Naive B cell (primary cell): Measurements from ENCODE around the gene SZRD1. TPM values are rescaled to one million over a fixed set of nuclear protein-coding genes. Genes with fewer than 3 reads are reported as not detected.

Source experiments
- ATAC-seq, 2 donors: fragments of 150-1000 bp; cut with Tn5 transposase; 2 replicates each; pipeline ENCODE4 v1.10.0; 2021; ENCODE audit warnings: low read depth in 2 of 2, mild to moderate bottlenecking in 2 of 2, moderate library complexity in 2 of 2
- DNase-seq: peaks from one replicate; pipeline ENCODE4 v3.0.0; 2022
- H3K27ac Mint-ChIP-seq, 6 donors: one replicate each; pipeline ENCODE4 v1.8.0; 2020 to 2022; ENCODE audit warnings: mild to moderate bottlenecking in 6 of 6, mixed read lengths in 6 of 6, moderate library complexity in 5 of 6, inconsistent platforms in 2 of 6
- H3K27me3 Mint-ChIP-seq, 3 donors: one replicate each; pipeline ENCODE4 v1.8.0; 2021 to 2022; ENCODE audit warnings: mixed read lengths in 3 of 3, mild to moderate bottlenecking in 1 of 3
- H3K36me3 Mint-ChIP-seq, 2 donors: one replicate each; pipeline ENCODE4 v1.8.0; 2020 to 2022; ENCODE audit warnings: mixed read lengths in 2 of 2, inconsistent platforms in 1 of 2, mild to moderate bottlenecking in 1 of 2
- H3K4me1 Mint-ChIP-seq, 3 donors: one replicate each; pipeline ENCODE4 v1.8.0; 2020 to 2022; ENCODE audit warnings: mixed read lengths in 3 of 3, inconsistent platforms in 1 of 3, mild to moderate bottlenecking in 1 of 3, moderate library complexity in 1 of 3
- H3K4me3 Mint-ChIP-seq, 8 donors: one replicate each; pipeline ENCODE4 v1.8.0; 2020 to 2022; ENCODE audit warnings: mild to moderate bottlenecking in 8 of 8, mixed read lengths in 8 of 8, moderate library complexity in 8 of 8, inconsistent platforms in 2 of 8
- H3K9me3 Mint-ChIP-seq, 7 donors: one replicate each; pipeline ENCODE4 v1.8.0; 2020 to 2022; ENCODE audit warnings: mixed read lengths in 7 of 7, mild to moderate bottlenecking in 5 of 7, inconsistent platforms in 2 of 7, moderate library complexity in 1 of 7
- polyA plus RNA-seq, 6 donors: library from polyadenylated mRNA; unstranded; fragments of 300-500 nt; fragmentation: Illumina TruSeq; gene quantifications; one replicate each; pipeline ENCODE4 v1.2.3, GENCODE V29; 2021; ENCODE audit warnings: low read depth in 6 of 6

Gene SZRD1
- polyA plus RNA-seq, 6 donors from 2014 or later, result 41.1 to 59.6 (median 50.9) TPM

DNA sequence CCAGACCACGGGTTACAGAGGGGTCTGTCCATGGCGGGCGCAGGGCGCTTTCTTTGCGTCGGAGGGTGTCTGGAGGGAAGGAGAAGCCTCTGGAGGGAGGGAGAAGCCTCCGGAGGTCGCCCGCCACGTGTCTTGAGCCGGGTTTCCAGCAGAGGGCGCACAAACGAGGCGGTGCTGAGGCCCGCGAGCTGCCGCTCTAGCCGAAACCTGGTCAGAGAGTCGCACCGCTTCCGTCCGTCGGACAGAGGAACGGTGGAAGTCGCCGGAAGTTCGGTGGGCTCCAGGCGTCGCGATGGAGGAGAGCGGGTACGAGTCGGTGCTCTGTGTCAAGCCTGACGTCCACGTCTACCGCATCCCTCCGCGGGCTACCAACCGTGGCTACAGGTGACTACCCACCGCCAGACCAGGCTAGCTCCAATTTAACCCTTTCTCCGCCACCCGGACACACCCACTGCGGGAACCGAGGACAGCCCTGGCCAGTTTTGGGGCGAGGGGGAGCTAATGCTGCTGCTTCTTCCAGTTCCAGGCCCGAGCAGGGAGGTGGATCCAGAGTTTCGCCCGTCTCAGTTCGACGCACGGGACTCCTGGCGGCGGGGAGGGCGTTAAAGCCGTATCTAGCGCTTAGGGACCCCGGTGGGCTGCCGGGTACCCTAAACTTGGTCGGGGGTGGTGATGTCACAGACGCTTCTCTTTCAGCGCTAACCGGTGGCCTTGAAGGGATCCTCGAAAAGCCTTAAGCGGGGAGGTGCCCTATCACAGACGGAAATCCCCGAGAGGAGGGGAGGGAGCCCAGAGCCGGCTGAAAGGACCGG is 73.6 kb downstream of the SZRD1 start, which contains the start of gene NECAP2:
Gene NECAP2, plus strand, starts transcription at position 255 of the 812 bp plus-strand sequence. Its CDS starts 38 bp downstream, at position 293.
- Mint-ChIP-seq H3K4me3 (peak within 1 kb of the TSS; percentile 88 to 99 (median 94)), H3K27ac (peak within 1 kb of the TSS; percentile 95 to 98 (median 97)), H3K27me3 (no peaks in the 10 kb centered on the region), H3K4me1 (peaks cover 21 to 41% (median 35%) of the 10 kb centered on the region in 3 donors), H3K36me3 (peaks cover 7 to 8% of the 10 kb centered on the region in 2 donors), H3K9me3 (no peaks in the 10 kb centered on the region)
- DNase-seq, result peak; percentile 89
- ATAC-seq, result peak; percentile 87

DNA sequence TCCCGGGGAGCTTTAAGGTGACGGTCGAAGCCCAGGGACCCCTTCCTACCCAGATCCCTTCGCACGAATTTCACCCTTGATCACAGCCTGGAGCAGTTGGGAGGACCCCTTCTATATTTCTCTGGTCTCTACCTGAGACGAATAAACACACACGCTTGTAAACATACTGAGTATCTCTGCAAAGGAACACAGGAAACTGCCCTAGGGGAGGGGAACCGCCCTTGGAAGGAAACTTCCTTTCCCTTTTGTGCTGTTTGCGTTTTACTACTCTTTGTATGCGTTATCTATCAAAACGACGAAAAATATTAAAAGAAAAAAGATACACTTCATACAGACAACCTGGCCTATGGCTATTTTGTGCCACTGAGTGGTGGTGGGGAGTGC is 74.2 kb downstream of the SZRD1 start:
- H3K9me3 Mint-ChIP-seq, result no peaks in the 10 kb centered on the region
- peak overlapping the region; percentile 95 to 98 (median 97) for H3K27ac Mint-ChIP-seq
- peak overlapping the region; percentile 88 to 99 (median 94) for H3K4me3 Mint-ChIP-seq
- H3K27me3 Mint-ChIP-seq, result no peaks in the 10 kb centered on the region
- H3K4me1 Mint-ChIP-seq, result peaks cover 21 to 41% (median 35%) of the 10 kb centered on the region in 3 donors
- peaks cover 7 to 8% of the 10 kb centered on the region in 2 donors for H3K36me3 Mint-ChIP-seq
- DNase-seq (no peak), ATAC-seq (peak; percentile 9 to 21)

DNA sequence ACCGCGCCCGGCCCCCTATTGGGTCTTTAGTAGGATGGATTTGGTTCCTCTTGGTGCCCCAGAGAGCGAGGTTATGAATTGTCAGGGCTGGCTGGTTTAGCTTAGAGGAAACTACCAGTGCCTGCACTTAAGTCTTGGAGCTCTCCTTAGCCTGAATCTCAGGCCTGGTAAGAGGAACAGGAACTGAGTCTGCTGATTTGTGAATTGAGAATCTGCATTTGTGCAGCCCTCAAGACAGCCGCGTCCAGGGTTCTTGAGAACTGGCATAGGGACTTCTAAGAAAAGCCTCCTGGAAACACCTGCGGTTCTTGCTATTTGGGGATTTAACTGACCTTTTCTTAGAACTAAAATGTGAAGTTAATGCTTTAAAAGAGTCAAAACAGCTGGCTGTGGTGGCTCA is 75.2 kb downstream of the SZRD1 start:
- Mint-ChIP-seq H3K27me3 (no peaks in the 10 kb centered on the region), H3K4me1 (peaks cover 22 to 41% (median 35%) of the 10 kb centered on the region in 3 donors), H3K27ac (peak overlapping the region in 4 of 6 donors; percentile 54 to 97 (median 90)), H3K9me3 (no peaks in the 10 kb centered on the region), H3K4me3 (peak overlapping the region; percentile 66 to 99 (median 93)), H3K36me3 (peaks cover 7 to 8% of the 10 kb centered on the region in 2 donors)
- no peak for ATAC-seq
- no peak for DNase-seq

DNA sequence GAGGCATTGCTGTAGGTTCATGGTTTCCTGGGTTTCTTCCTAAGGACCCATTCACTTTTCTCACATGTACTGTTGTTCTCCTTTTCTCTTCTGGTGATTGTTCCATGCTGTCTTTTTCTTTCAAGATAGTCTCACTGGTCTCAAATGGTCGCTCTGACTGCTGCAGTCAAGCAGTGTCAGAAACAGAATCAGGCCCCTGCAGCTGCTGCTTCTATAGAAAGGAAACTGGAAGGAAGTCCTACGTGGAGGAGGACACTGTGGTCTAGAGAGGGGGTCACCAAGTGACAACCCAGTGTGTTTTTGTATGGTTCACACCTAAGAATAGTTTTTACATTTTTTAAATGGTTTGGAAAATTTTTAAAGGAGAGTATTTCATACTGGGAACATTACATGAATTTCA is 75.9 kb downstream of the SZRD1 start:
- peaks cover 7 to 8% of the 10 kb centered on the region in 2 donors for H3K36me3 Mint-ChIP-seq

DNA sequence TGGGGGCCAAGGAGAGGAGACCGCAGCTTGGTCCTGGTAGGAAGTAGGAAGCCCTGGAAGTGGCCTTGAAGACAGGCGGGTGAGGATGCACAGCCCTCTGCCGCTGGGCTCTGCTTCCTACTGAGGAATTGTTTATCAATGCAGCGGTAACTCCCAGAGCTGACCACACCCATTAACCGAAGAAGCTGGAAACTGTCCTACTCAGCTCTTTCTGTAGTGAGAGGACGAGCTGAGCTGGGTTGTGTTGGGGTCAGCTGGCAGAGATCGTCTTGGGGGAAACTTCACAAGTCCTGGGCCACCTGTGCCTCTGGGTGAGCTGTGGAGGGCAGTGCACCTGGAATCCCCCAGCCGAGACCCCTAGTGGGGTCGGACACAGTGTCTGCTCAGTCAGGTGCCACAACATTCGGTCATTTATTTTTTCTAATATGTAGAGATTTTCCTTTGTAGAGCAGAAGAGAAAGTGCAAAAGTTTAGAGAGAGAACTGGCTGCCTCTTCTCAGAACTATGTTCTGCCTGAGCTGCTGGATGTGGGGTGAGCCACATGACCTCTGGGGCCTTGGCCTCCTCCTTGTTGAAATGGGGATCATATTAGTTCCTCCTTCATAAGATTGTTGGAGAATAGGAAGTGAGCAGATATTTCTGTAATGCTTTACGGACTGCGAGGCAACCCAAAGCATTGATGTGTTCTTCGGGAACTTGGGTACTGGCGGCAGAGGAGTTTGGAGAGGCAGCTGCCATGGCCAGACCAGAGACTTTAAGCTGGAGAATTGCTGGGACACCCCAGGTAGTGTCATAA is 77.1 kb downstream of the SZRD1 start:
- Mint-ChIP-seq H3K36me3 (peaks cover 9 to 19% of the 10 kb centered on the region in 2 donors), H3K27me3 (no peaks in the 10 kb centered on the region), H3K9me3 (no peaks in the 10 kb centered on the region), H3K27ac (peak overlapping the region in 1 of 6 donors; percentile 72), H3K4me1 (peaks cover 31 to 43% (median 41%) of the 10 kb centered on the region in 3 donors), H3K4me3 (peak overlapping the region in 3 of 8 donors; percentile 41 to 52 (median 45))
- no peak for DNase-seq
- no peak for ATAC-seq

More for the DNA sequence above, 75.9 kb downstream of the SZRD1 start:
- Mint-ChIP-seq H3K4me3 (peak overlapping the region in 4 of 8 donors; percentile 9 to 88 (median 38)), H3K4me1 (peaks cover 24 to 41% (median 35%) of the 10 kb centered on the region in 3 donors), H3K27me3 (no peaks in the 10 kb centered on the region), H3K9me3 (no peaks in the 10 kb centered on the region), H3K27ac (peak overlapping the region in 3 of 6 donors; percentile 68 to 95 (median 88))
- no peak for ATAC-seq
- DNase-seq, result no peak

DNA sequence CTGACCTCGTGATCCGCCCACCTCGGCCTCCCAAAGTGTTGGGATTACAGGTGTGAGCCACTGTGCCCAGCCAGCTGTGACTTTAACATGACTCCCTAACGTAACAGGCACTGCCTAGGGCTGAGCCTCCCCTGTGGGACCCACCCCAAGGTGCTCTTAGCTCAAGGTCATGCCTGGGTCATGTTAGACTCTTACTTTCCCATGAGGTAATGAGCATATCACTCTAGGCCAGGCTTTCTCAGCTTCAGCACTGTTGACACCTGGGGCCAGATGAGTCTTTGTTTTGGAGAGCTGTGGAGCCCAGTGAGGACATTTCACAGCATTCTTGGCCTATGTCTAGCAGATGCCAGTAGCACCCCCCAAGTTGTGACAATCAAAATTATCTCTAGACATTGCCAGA is 78.0 kb downstream of the SZRD1 start:
- H3K4me3 Mint-ChIP-seq, result peak overlapping the region in 1 of 8 donors; percentile 45
- no peak for ATAC-seq
- H3K36me3 Mint-ChIP-seq, result peaks cover 16 to 25% of the 10 kb centered on the region in 2 donors
- peaks cover 37 to 49% (median 37%) of the 10 kb centered on the region in 3 donors for H3K4me1 Mint-ChIP-seq
- peak overlapping the region in 1 of 6 donors; percentile 47 for H3K27ac Mint-ChIP-seq
- no peaks in the 10 kb centered on the region for H3K9me3 Mint-ChIP-seq
- DNase-seq, result no peak
- no peaks in the 10 kb centered on the region for H3K27me3 Mint-ChIP-seq

DNA sequence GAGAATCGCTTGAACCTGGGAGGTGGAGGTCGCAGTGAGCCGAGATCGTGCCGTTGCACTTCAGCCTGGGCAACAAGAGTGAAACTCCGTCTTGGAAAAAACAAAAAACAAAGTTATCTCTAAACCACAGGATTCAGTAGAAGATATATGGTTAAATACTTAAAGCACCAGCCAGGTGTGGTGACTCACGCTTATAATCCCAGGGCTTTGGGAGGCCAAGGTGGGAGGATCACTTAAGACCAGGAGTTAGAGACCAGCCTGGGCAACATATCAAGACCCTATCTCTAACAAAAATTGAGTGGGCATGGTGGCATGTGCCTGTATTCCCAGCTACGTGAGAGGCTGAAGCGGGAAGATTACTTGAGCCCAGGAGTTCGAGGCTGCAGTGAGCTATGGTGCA is 79.1 kb downstream of the SZRD1 start:
- Mint-ChIP-seq H3K4me3 (no peak overlapping the region), H3K27ac (peak overlapping the region in 1 of 6 donors; percentile 7), H3K4me1 (peaks cover 30 to 42% (median 33%) of the 10 kb centered on the region in 3 donors), H3K9me3 (no peaks in the 10 kb centered on the region), H3K27me3 (no peaks in the 10 kb centered on the region), H3K36me3 (peaks cover 18 to 25% of the 10 kb centered on the region in 2 donors)
- no peak for ATAC-seq
- no peak for DNase-seq

DNA sequence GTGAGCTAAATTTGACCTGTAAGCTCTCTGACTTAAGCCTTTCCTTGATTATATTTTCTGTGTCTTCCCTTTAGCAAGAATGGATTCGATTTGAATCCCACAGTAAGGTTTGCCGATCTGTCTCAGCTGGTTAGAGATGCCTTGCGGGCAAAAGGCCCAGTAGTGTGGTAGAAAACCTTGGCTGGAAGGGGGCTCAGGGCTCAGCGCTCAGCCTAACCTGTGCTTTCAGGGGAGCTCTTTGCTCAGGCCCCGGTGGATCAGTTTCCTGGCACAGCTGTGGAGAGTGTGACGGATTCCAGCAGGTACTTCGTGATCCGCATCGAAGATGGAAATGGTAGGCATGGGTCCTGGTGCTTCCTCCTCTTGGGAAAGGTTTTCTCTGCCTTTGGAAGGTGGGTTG is 80.6 kb downstream of the SZRD1 start:
- H3K27ac Mint-ChIP-seq, result peak overlapping the region in 1 of 6 donors; percentile 59
- H3K9me3 Mint-ChIP-seq, result no peaks in the 10 kb centered on the region
- no peaks in the 10 kb centered on the region for H3K27me3 Mint-ChIP-seq
- no peak for ATAC-seq
- peaks cover 24 to 33% of the 10 kb centered on the region in 2 donors for H3K36me3 Mint-ChIP-seq
- DNase-seq, result no peak
- no peak overlapping the region for H3K4me3 Mint-ChIP-seq
- peaks cover 15 to 32% (median 28%) of the 10 kb centered on the region in 3 donors for H3K4me1 Mint-ChIP-seq

Other genes starting within 250 kb of the SZRD1 start
- gene EPHA2, start 211.2 kb upstream of the SZRD1 start, polyA plus RNA-seq, result not detected
- gene ARHGEF19, start 154.6 kb upstream of the SZRD1 start, polyA plus RNA-seq, result 10 to 100 TPM in 2 of 6 donors, 1 to 10 TPM in 4; 7.0 to 10.8 (median 8.1) TPM
- gene CPLANE2, start 130.1 kb upstream of the SZRD1 start, polyA plus RNA-seq, result 1 to 10 TPM; 2.3 to 6.3 (median 3.7) TPM
- 10 to 100 TPM; 17.9 to 33.5 (median 21.9) TPM for gene FBXO42, start 14.8 kb upstream of the SZRD1 start, polyA plus RNA-seq
- gene SPATA21, start 70.2 kb downstream of the SZRD1 start, polyA plus RNA-seq, result not detected
- gene NECAP2, start 73.5 kb downstream of the SZRD1 start, polyA plus RNA-seq, result 100 to 1,000 TPM; 103 to 152 (median 134) TPM
- 10 to 100 TPM in 4 of 6 donors, not detected in 2; 27.4 to 56.9 (median 45.9) TPM for gene RNU1-1, start 147.0 kb downstream of the SZRD1 start, polyA plus RNA-seq
- gene NBPF1, start 246.3 kb downstream of the SZRD1 start, polyA plus RNA-seq, result 10 to 100 TPM in 4 of 6 donors, 1 to 10 TPM in 2; 7.1 to 17.3 (median 13.8) TPM